Measurements from ENCODE around the gene GRIP1. TPM values are rescaled to one million over a fixed set of nuclear protein-coding genes. Genes with fewer than 3 reads are reported as not detected.

The GRIP1 gene
- total RNA-seq, 1 donor, result 1.7 TPM

GRCh38 chr12:66717036-66717673, 38.3 kb upstream of the GRIP1 start:
- TF ChIP-seq CTCF (IDR thresholded peaks at IDR 0.05; ENCODE audit: insufficient read depth, low read depth, low read length), result no peak
- H3K4me3 ChIP-seq (ENCODE audit: low read depth, low read length), result no peak overlapping the region
- no peak for DNase-seq (ENCODE audit: low read depth)

GRCh38 chr12:66716522-66716921, 37.6 kb upstream of the GRIP1 start:
- no peak for TF ChIP-seq CTCF (IDR thresholded peaks at IDR 0.05; ENCODE audit: insufficient read depth, low read depth, low read length)
- H3K4me3 ChIP-seq (ENCODE audit: low read depth, low read length), result no peak overlapping the region
- DNase-seq (ENCODE audit: low read depth), result no peak

GRCh38 chr12:66714709-66715108, 35.8 kb upstream of the GRIP1 start:
- no peak for DNase-seq (ENCODE audit: low read depth)
- H3K4me3 ChIP-seq (ENCODE audit: low read depth, low read length), result no peak overlapping the region
- no peak for TF ChIP-seq CTCF (IDR thresholded peaks at IDR 0.05; ENCODE audit: insufficient read depth, low read depth, low read length)

- no peak overlapping the region for H3K4me3 ChIP-seq (ENCODE audit: low read depth, low read length)
- no peak for TF ChIP-seq CTCF (IDR thresholded peaks at IDR 0.05; ENCODE audit: insufficient read depth, low read depth, low read length)
- DNase-seq (ENCODE audit: low read depth), result no peak
These were observed 35.1 kb upstream of the GRIP1 start for GRCh38 chr12:66713984-66714383.

- no peak overlapping the region for H3K4me3 ChIP-seq (ENCODE audit: low read depth, low read length)
- no peak for TF ChIP-seq CTCF (IDR thresholded peaks at IDR 0.05; ENCODE audit: insufficient read depth, low read depth, low read length)
- DNase-seq (ENCODE audit: low read depth), result no peak
These were observed 31.0 kb upstream of the GRIP1 start for GRCh38 chr12:66709893-66710292.

GRCh38 chr12:66709457-66709773, 30.5 kb upstream of the GRIP1 start:
- no peak for TF ChIP-seq CTCF (IDR thresholded peaks at IDR 0.05; ENCODE audit: insufficient read depth, low read depth, low read length)
- H3K4me3 ChIP-seq (ENCODE audit: low read depth, low read length), result no peak overlapping the region
- DNase-seq (ENCODE audit: low read depth), result no peak

Measured in fibroblast of villous mesenchyme (primary cell).